Panc1 (cell line): ENCODE data around the gene ABCG1. TPM values are rescaled to one million over a fixed set of nuclear protein-coding genes. Genes with fewer than 3 reads are reported as not detected.

Experiments used
- ATAC-seq: fragments of 200-7000 bp; cut with Tn5 transposase; 2 replicates; pipeline ENCODE4 v1.9.1; 2020; ENCODE audit warnings: mild to moderate bottlenecking, moderate library complexity
- BruUV-seq: library from RNA; stranded (reverse); fragments of 400-500 nt; replicated peaks from 2 replicates; lab custom pipeline; 2021; lab: Mats Ljungman, UMichigan
- CTCF ChIA-PET: fragments of 300-600 bp; sonication (Branson Sonifier 250); formaldehyde crosslinking; loops from one replicate; lab custom pipeline; 2022; ENCODE audit warnings: antibody characterized with exemption; lab: Charles Lee
- POLR2A ChIA-PET: fragments of 300-600 bp; sonication (Branson Sonifier 250); formaldehyde crosslinking; loops from one replicate; lab custom pipeline; 2022; ENCODE audit warnings: antibody characterized with exemption; lab: Charles Lee
- DNase-seq: peaks from one replicate; pipeline ENCODE4 v3.0.0-alpha.2; 2010; ENCODE audit warnings: low read depth, low spot score
- H3K27ac ChIP-seq: 2 replicates; pipeline ENCODE4 v1.5.1; 2011; ENCODE audit warnings: mild to moderate bottlenecking, low read length, inconsistent platforms
- H3K27me3 ChIP-seq: fragments of 200-500 bp; sonication (Bioruptor generic); 2 replicates; pipeline ENCODE4 v1.6.0; 2014; ENCODE audit warnings: low read length, inconsistent platforms; ENCODE audit not compliant: control insufficient read depth, insufficient read depth
- H3K36me3 ChIP-seq: fragments of 200-500 bp; sonication (Bioruptor generic); 2 replicates; pipeline ENCODE4 v1.5.1; 2014; ENCODE audit warnings: inconsistent platforms, mild to moderate bottlenecking, low read length, moderate library complexity; ENCODE audit not compliant: control insufficient read depth, insufficient read depth
- H3K4me1 ChIP-seq: 2 replicates; pipeline ENCODE4 v1.5.1; 2011; ENCODE audit warnings: inconsistent platforms, mild to moderate bottlenecking, low read length, moderate library complexity; ENCODE audit not compliant: control insufficient read depth, insufficient read depth
- H3K4me3 ChIP-seq, 2 experiments: 2 replicates each; pipeline ENCODE4 v1.5.1; 2011 to 2012; ENCODE audit warnings: low read depth in 2 of 2, low read length in 2 of 2, mild to moderate bottlenecking in 2 of 2, inconsistent platforms in 1 of 2, moderate library complexity in 1 of 2
- H3K9me3 ChIP-seq: fragments of 200-500 bp; sonication (Bioruptor generic); 2 replicates; pipeline ENCODE4 v1.5.1; 2014; ENCODE audit warnings: low read depth, mild to moderate bottlenecking, inconsistent platforms, low read length, moderate library complexity; ENCODE audit not compliant: control insufficient read depth, insufficient read depth
- POLR2AphosphoS5 ChIP-seq: IDR thresholded peaks from 2 replicates; pipeline ENCODE4 v1.6.1; 2012; ENCODE audit warnings: mild to moderate bottlenecking, low read depth, low read length, moderate library complexity
- SIN3A ChIP-seq: IDR thresholded peaks from 2 replicates; pipeline ENCODE4 v1.6.1; 2012; ENCODE audit warnings: low read depth, mild to moderate bottlenecking, low read length, moderate library complexity, borderline replicate concordance; ENCODE audit not compliant: insufficient read depth
- TCF7L2 ChIP-seq: IDR thresholded peaks from 2 replicates; pipeline ENCODE4 v1.6.1; 2011; ENCODE audit warnings: mild to moderate bottlenecking, low read depth, low read length, inconsistent platforms
- in situ Hi-C: cut with HindIII; loops from 2 replicates; pipeline ENCODE4 v1.10.0; 2016; ENCODE audit warnings: low sequenced_read_pairs, low pct_unique_long_range_greater_than_20kb
- intact Hi-C: fragments of 100-400 bp; cut with micrococcal nuclease; formaldehyde crosslinking; loops from one replicate; pipeline ENCODE4 v1.10.0; 2022; ENCODE audit not compliant: unreplicated experiment
- total RNA-seq: library from RNA; stranded (reverse); gene quantifications from one replicate; pipeline ENCODE4 v1.2.1, GENCODE V29; 2021; ENCODE audit not compliant: unreplicated experiment
- TF ChIP-seq, protein P1 (sequence below): fragments of 450-650 bp; IDR thresholded peaks from 2 replicates; pipeline ENCODE4 v1.5.1; 2017; ENCODE audit warnings: mild to moderate bottlenecking
- TF ChIP-seq, protein P2 (sequence below), 2 experiments: IDR thresholded peaks; 2 replicates each; pipeline ENCODE4 v1.6.1; 2011 to 2012; ENCODE audit warnings: low read depth in 2 of 2, control low read depth in 1 of 2, low read length in 1 of 2, mild to moderate bottlenecking in 1 of 2, moderate library complexity in 1 of 2; ENCODE audit not compliant: insufficient read depth in 1 of 2

Gene ABCG1
- total RNA-seq, 1 experiment from 2014 or later = 0.80 TPM

DNA sequence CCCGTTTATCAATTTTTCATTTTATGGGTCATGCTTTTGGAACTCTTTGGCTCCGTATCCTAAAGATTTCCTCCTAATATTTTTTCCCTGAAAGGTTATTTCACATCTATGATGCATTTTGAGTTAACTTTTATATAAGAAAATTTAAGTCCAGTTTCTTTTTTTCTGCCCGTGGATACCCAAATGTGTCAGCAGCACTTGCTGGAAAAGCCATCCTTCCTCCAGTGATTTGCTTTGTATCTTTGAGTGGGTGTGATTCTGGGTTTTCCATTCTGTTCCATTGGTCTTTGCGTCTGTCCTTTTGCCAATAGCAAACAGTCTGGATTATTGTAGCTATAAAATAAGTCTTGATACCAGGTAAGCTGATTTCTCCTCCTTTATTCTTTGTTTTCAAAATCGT is 15.6 kb upstream of the ABCG1 start:
- DNase-seq (no peak), ATAC-seq (no peak)
- intact Hi-C loops (no loop called here), in situ Hi-C loops (no loop called here)
- H3K4me3 ChIP-seq = no peak overlapping the region
- no peak overlapping the region for H3K27ac ChIP-seq
- TF ChIP-seq, protein P1, sequence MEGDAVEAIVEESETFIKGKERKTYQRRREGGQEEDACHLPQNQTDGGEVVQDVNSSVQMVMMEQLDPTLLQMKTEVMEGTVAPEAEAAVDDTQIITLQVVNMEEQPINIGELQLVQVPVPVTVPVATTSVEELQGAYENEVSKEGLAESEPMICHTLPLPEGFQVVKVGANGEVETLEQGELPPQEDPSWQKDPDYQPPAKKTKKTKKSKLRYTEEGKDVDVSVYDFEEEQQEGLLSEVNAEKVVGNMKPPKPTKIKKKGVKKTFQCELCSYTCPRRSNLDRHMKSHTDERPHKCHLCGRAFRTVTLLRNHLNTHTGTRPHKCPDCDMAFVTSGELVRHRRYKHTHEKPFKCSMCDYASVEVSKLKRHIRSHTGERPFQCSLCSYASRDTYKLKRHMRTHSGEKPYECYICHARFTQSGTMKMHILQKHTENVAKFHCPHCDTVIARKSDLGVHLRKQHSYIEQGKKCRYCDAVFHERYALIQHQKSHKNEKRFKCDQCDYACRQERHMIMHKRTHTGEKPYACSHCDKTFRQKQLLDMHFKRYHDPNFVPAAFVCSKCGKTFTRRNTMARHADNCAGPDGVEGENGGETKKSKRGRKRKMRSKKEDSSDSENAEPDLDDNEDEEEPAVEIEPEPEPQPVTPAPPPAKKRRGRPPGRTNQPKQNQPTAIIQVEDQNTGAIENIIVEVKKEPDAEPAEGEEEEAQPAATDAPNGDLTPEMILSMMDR = no peak
- TF ChIP-seq TCF7L2 (no peak), SIN3A (no peak)
- POLR2A ChIA-PET = no interaction called here
- CTCF ChIA-PET = no interaction called here
- H3K9me3 ChIP-seq = no peaks in the 10 kb centered on the region
- H3K4me1 ChIP-seq = no peaks in the 10 kb centered on the region; the same call in 1 of the 2 replicates
- no peaks in the 10 kb centered on the region for H3K36me3 ChIP-seq
- no TSS peak for BruUV-seq
- H3K27me3 ChIP-seq = peaks cover 2% of the 10 kb centered on the region

GRCh38 chr21:42203936-42204335 is 15.0 kb upstream of the ABCG1 start:
- ChIA-PET POLR2A (no interaction called here), CTCF (no interaction called here)
- Histone ChIP-seq H3K4me1 (no peaks in the 10 kb centered on the region; the same call in 1 of the 2 replicates), H3K4me3 (no peak overlapping the region), H3K9me3 (no peaks in the 10 kb centered on the region), H3K27ac (no peak overlapping the region), H3K27me3 (peaks cover 2% of the 10 kb centered on the region), H3K36me3 (no peaks in the 10 kb centered on the region)
- in situ Hi-C loops (no loop called here), intact Hi-C loops (no loop called here)
- DNase-seq (no peak), ATAC-seq (no peak)
- BruUV-seq = no TSS peak
- TF ChIP-seq SIN3A = no peak
- TF ChIP-seq TCF7L2 = no peak
- TF ChIP-seq, protein P1 = no peak

- no peaks in the 10 kb centered on the region for H3K36me3 ChIP-seq
- BruUV-seq = no TSS peak
- H3K4me1 ChIP-seq = no peaks in the 10 kb centered on the region
- no peak for ATAC-seq
- DNase-seq = no peak
- ChIA-PET CTCF (no interaction called here), POLR2A (no interaction called here)
- no peak overlapping the region for H3K4me3 ChIP-seq
- in situ Hi-C loops = no loop called here
- no peak overlapping the region for H3K27ac ChIP-seq
- no peaks in the 10 kb centered on the region for H3K9me3 ChIP-seq
- intact Hi-C loops = no loop called here
- H3K27me3 ChIP-seq = peaks cover 2% of the 10 kb centered on the region
- TF ChIP-seq POLR2AphosphoS5 (no peak), SIN3A (no peak), TCF7L2 (no peak)
- TF ChIP-seq, protein P1 = no peak
- TF ChIP-seq, protein P2, sequence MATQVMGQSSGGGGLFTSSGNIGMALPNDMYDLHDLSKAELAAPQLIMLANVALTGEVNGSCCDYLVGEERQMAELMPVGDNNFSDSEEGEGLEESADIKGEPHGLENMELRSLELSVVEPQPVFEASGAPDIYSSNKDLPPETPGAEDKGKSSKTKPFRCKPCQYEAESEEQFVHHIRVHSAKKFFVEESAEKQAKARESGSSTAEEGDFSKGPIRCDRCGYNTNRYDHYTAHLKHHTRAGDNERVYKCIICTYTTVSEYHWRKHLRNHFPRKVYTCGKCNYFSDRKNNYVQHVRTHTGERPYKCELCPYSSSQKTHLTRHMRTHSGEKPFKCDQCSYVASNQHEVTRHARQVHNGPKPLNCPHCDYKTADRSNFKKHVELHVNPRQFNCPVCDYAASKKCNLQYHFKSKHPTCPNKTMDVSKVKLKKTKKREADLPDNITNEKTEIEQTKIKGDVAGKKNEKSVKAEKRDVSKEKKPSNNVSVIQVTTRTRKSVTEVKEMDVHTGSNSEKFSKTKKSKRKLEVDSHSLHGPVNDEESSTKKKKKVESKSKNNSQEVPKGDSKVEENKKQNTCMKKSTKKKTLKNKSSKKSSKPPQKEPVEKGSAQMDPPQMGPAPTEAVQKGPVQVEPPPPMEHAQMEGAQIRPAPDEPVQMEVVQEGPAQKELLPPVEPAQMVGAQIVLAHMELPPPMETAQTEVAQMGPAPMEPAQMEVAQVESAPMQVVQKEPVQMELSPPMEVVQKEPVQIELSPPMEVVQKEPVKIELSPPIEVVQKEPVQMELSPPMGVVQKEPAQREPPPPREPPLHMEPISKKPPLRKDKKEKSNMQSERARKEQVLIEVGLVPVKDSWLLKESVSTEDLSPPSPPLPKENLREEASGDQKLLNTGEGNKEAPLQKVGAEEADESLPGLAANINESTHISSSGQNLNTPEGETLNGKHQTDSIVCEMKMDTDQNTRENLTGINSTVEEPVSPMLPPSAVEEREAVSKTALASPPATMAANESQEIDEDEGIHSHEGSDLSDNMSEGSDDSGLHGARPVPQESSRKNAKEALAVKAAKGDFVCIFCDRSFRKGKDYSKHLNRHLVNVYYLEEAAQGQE (IDR thresholded peaks at IDR 0.05; ENCODE audit: insufficient read depth in 1 of 2, low read depth in 2 of 2, low read length in 1 of 2) = no peak
Observed at GRCh38 chr21:42207426-42207825, 11.5 kb upstream of the ABCG1 start.
